NCI-H510A (cell line): Measurements from ENCODE around the gene LAMC2.

Experiments
- DNase-seq: peaks from one replicate; lab custom pipeline; 2025; lab: John Stamatoyannopoulos, UW

The LAMC2 gene

GRCh38 chr1:183173828-183174227 lies 12.2 kb upstream of the LAMC2 start:
- DNase-seq: no peak

- DNase-seq: no peak
Measured at GRCh38 chr1:183175631-183176030, 10.4 kb upstream of the LAMC2 start.

- no peak for DNase-seq
Measured at GRCh38 chr1:183178545-183178944, 7.5 kb upstream of the LAMC2 start.

- DNase-seq: no peak
Measured at GRCh38 chr1:183179033-183179432, 7.0 kb upstream of the LAMC2 start.

GRCh38 chr1:183180218-183180617 lies 5.8 kb upstream of the LAMC2 start:
- DNase-seq: no peak

GRCh38 chr1:183180634-183181056 lies 5.4 kb upstream of the LAMC2 start:
- DNase-seq: no peak

GRCh38 chr1:183186841-183187240 lies 777 bp downstream of the LAMC2 start:
- DNase-seq: no peak

- no peak for DNase-seq
Measured at GRCh38 chr1:183188240-183188639, 2.2 kb downstream of the LAMC2 start.

DNA sequence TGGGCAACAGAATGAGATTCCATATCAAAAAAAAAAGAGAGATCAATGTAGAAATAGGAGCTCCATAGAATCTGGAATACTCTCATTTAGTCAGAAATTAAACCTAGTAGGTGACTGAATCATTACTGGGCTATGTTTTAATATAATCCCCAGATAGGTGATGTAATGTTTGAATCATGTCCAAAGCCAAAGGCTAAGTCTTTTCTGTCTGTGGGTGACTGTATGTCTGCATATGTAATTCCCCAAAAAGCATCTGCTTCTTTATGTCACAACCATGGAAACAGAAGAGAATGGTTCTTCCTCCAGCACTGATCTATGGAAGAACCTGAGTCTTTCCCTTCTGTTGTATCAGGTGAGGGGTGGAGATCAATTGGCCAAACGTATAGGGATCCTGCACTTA lies 5.8 kb downstream of the LAMC2 start:
- DNase-seq: no peak

DNA sequence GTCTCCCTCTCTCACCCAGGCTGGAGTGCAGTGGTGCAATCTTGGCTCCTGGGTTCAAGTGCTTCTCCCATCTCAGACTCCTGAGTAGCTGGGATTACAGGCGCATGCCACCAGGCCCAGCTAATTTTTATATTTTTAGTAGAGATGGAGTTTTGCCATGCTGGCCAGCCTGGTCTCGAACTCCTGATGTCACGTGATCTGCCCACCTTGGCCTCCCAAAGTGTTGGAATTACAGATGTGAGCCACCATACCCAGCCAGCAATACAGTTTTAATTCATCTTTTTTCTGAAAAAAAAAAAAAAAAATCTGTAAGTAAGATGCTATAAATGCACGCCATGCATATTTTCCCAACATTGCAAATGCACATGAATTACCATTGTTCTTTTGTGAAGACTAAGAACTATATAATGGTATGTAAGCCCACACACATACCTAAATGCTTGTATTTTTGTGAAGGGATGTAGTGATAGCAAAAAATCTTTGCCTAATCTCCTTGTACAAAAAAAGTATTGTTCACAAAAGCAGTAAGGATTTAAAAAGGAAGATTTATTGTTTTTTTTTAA lies 8.0 kb downstream of the LAMC2 start:
- no peak for DNase-seq

- DNase-seq: no peak
Measured at GRCh38 chr1:183194527-183195141, 8.6 kb downstream of the LAMC2 start.

DNA sequence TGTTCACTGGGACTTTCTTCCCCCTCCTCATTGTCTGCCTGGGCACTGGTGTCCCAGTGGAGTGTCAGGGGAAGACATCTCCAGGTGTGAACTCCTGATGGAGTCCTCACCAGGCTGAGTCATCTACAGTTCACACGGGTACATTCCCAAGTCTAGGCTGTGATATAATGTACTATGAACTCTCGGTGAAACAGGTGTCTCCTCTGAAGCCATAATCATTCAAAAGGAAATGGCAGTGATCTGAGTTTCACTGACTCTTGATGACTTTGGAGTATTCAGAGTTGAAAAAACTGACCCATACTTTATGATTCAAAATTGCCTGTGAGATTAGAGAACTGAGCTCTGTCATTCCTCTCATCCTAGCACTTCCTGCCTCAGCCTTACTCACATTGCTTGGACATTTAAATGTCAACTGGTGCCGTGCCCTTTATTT lies 9.1 kb downstream of the LAMC2 start:
- DNase-seq: no peak

GRCh38 chr1:183197762-183198161 lies 11.7 kb downstream of the LAMC2 start:
- no peak for DNase-seq

DNA sequence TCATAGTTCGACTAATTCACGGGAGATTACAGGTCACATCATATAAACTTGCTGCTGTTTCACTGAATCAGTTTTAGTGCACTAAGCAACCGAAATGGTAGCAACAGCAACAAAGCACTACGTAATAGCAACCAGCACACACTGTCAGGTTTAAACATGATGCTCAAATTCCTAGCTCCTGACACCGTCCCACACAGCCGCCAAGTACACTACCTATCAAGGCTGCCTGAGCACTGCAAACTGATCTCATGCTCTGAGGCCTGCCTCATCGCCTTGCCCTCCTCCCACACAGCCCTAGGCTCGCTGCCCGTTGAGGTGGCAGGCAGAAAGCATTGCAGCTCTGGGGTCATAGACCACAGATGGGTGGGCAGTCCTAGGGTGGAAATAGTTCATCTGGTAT lies 12.4 kb downstream of the LAMC2 start:
- DNase-seq: no peak

DNA sequence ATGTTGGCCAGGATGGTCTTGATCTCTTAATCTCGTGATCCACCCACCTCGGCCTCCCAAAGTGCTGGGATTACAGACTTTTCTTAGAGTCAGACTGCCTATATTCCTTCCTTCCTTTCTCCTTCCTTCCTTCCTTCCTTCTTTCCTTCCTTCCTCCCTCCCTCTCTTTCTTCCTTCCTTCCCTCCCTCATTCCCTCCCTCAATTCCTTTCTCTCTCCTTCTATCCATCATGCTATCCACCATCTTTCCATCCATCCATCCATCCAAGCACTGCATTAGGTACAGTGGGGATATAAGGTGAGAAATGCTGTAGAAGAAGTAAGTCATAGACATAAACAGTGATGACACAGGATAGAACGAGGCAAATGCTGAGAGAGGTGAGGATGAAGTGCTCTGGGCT lies 13.2 kb downstream of the LAMC2 start:
- no peak for DNase-seq

DNA sequence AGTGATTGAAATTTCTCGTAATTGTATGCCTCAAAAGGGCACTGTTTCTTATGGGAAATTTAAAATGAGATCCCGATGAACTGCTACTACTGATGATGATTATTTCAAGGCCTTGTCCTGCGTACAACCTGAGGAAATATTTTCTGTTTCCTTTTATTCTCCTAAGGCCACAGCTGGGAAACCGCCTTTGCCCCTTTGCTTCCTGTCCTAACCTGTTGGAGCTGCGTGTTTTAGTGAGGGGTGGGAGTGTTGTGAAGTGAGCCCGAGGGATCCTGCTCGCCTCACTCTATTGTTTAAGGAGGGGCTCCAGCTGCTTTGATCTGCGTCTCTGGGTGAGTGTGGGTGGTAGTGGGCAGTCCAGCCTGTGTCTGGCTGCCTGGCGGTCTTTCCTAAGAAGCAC lies 14.4 kb downstream of the LAMC2 start:
- no peak for DNase-seq

DNA sequence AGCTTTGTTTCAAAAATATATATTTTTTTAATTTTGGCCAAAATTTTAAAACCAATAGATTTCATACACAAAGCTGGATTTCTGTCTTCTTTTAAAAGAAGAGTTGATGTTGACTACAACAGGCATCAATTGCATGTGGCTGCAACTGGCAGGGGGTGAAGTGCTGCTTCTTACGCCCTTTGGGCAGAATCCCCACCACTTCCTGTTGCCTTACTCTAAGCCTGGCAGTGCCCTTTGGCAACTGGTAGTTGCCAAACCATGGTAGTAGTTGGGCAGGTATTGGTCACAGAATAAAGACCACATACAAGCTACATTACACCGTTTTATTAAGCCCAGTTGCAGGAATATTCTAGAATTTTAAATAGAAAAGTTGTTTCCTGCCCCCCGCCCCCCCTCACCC lies 17.0 kb downstream of the LAMC2 start:
- no peak for DNase-seq

DNA sequence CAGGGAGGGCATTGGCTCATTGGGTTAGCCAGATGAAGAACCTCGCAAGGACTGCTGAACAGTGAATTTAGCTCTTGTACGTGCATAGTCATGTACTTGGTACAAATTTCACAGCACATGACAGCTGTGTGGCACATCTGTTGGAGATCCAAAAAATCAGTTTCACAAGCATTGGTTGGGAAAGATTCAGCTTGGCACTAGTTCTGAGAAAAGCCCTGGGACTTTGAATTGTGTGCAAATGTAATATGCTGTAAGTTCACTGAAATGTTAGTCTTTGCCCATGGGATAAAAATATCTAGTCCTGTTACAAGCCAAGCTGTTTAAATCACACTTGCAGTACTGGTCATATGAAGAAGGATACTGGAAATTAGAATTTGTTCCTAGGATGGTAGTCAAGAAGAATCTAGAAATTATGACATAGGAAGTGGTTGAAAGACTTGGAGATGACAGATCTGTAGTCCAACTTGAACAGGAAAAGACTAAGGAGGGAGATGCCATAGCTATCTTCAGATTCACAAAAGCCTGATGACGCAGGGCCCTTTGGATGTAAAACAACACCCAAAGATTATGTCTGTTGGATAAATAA lies 19.2 kb downstream of the LAMC2 start:
- DNase-seq: no peak

GRCh38 chr1:183206538-183207122 lies 20.6 kb downstream of the LAMC2 start:
- DNase-seq: no peak

GRCh38 chr1:183209533-183210158 lies 23.6 kb downstream of the LAMC2 start:
- DNase-seq: no peak

DNA sequence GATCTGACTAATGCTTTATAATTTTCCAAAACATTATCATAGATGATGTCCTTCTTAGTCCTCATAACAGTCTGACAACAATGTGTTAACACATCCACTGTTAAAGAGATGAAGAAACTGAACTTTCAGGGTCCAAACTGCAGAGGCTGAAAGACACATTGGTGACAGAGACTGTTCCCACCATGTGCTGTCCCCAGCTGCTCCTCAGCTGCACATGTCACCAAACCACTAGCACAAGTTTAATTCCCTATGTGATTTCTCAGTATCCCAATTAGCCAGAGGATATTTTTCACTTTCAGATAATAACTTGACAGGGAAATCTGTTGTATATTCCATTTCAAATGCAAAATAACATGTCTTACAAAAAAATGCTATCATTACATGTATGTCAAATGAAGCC lies 24.6 kb downstream of the LAMC2 start:
- DNase-seq: no peak

DNA sequence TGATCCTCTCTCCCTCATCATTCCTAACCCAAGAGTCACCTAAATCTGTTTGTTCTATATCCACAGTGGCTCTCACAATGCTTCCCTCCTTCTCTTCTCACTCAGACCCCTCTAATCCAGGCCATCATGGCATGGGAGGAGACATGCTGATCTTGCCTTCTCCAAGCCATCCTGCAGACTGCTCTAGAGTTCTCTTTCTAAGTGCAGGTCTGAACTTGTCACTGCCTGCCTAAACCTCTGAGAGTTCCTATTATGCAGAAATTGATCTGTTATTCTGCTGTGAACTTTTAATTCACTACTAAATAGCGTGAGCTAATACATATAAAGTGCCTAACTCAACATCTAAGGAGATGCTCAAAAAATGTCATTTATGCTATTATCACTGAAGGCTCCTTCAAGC lies 26.8 kb downstream of the LAMC2 start:
- no peak for DNase-seq
